Endothelial cell of umbilical vein (primary cell): ENCODE results near the gene KANK2. TPM values are rescaled to one million over a fixed set of nuclear protein-coding genes. Genes with fewer than 3 reads are reported as not detected.
"Not testable (repeated sequence)": the region's sequence is repeated elsewhere in the genome, so short reads cannot be mapped to it uniquely, and the experiment has no call there.

Experiments
- BruUV-seq: library from RNA; stranded (reverse); fragments of 400-500 nt; replicated peaks from 2 replicates; lab custom pipeline; 2021; lab: Mats Ljungman, UMichigan
- CTCF ChIA-PET: fragments of 300-600, 350-600 bp; sonication (Branson Sonifier 250); formaldehyde crosslinking; loops from one replicate; lab custom pipeline; 2021; ENCODE audit warnings: antibody characterized with exemption, inconsistent platforms; lab: Charles Lee
- POLR2A ChIA-PET: fragments of 300-600, 350-600 bp; sonication (Branson Sonifier 250); formaldehyde crosslinking; loops from one replicate; lab custom pipeline; 2021; ENCODE audit warnings: antibody characterized with exemption, inconsistent platforms; lab: Charles Lee
- DNase-seq: peaks from one replicate; pipeline ENCODE4 v3.0.0-alpha.2; 2011; ENCODE audit warnings: low read depth, low spot score
- FAIRE-seq: peaks from 2 replicates; lab custom pipeline; 2011; peaks lifted over from hg19 to GRCh38; lab: Jason Lieb, UNC
- H2AFZ ChIP-seq: 2 replicates; pipeline ENCODE4 v1.6.0; 2012; ENCODE audit warnings: low read depth, low read length, control low read depth, inconsistent platforms
- H3K27ac ChIP-seq: 2 replicates; pipeline ENCODE4 v1.5.1; 2011; ENCODE audit warnings: low read depth, mild to moderate bottlenecking, control low read depth, low read length, moderate library complexity; ENCODE audit not compliant: insufficient read depth
- H3K27me3 ChIP-seq, 2 experiments: 2 replicates each; pipeline versions ENCODE4 v1.6.0 to v1.6.1; 2011; ENCODE audit warnings: low read length in 2 of 2, mixed read lengths in 1 of 2; ENCODE audit not compliant: control insufficient read depth in 2 of 2, insufficient read depth in 2 of 2
- H3K36me3 ChIP-seq, 2 experiments: 2 replicates in 1 of 2; 3 replicates in 1 of 2; pipeline ENCODE4 v1.5.1; 2011; ENCODE audit warnings: low read length in 2 of 2, mild to moderate bottlenecking in 1 of 2, moderate library complexity in 1 of 2; ENCODE audit not compliant: control insufficient read depth in 2 of 2, insufficient read depth in 2 of 2; ENCODE audit errors: extremely low read depth in 1 of 2
- H3K4me1 ChIP-seq: 3 replicates; pipeline ENCODE4 v1.5.1; 2011; ENCODE audit warnings: mild to moderate bottlenecking, low read length; ENCODE audit not compliant: control insufficient read depth, insufficient read depth; ENCODE audit errors: extremely low read depth
- H3K4me2 ChIP-seq: 2 replicates; pipeline ENCODE4 v1.6.1; 2011; ENCODE audit warnings: low read length, control low read depth, mixed read lengths; ENCODE audit not compliant: insufficient read depth
- H3K4me3 ChIP-seq, 3 experiments: fragments of 200-600 bp in 1 of 3; sonication (generic), shearing (Covaris generic) in 1 of 3; replicated peaks in 1 of 3; 2 replicates each; pipeline ENCODE4 v1.5.1; 2011 to 2016; ENCODE audit warnings: control low read depth in 3 of 3, low read length in 3 of 3, mild to moderate bottlenecking in 2 of 3, inconsistent platforms in 1 of 3, low read depth in 1 of 3, moderate library complexity in 1 of 3; ENCODE audit not compliant: insufficient read depth in 1 of 3
- H3K79me2 ChIP-seq: 2 replicates; pipeline ENCODE4 v1.6.0; 2012; ENCODE audit warnings: low read length, inconsistent platforms; ENCODE audit not compliant: control insufficient read depth, insufficient read depth
- H3K9ac ChIP-seq: replicated peaks from 2 replicates; pipeline ENCODE3; 2011; ENCODE audit warnings: low read length, control low read depth; ENCODE audit not compliant: insufficient read depth; ENCODE audit errors: extremely low read depth
- H3K9me1 ChIP-seq: replicated peaks from 3 replicates; pipeline ENCODE4 v1.6.0; 2011; ENCODE audit warnings: mild to moderate bottlenecking, low read length; ENCODE audit not compliant: control insufficient read depth, insufficient read depth; ENCODE audit errors: extremely low read depth
- H3K9me3 ChIP-seq: replicated peaks from 2 replicates; pipeline ENCODE4 v1.5.1; 2012; ENCODE audit warnings: low read length, inconsistent platforms; ENCODE audit not compliant: control insufficient read depth, insufficient read depth
- H4K20me1 ChIP-seq: replicated peaks from 2 replicates; pipeline ENCODE3; 2011; ENCODE audit warnings: mild to moderate bottlenecking, low read length; ENCODE audit not compliant: control insufficient read depth, insufficient read depth; ENCODE audit errors: extremely low read depth
- JUN ChIP-seq: IDR thresholded peaks from 2 replicates; pipeline ENCODE4 v1.6.1; 2011; ENCODE audit warnings: borderline replicate concordance, low read depth; ENCODE audit not compliant: insufficient read length, insufficient read depth
- MYC ChIP-seq: IDR thresholded peaks from one replicate; pipeline ENCODE4 v1.6.1; 2011; ENCODE audit warnings: mild to moderate bottlenecking, low read depth, low read length
- dilution Hi-C: fragments of 300-500 bp; cut with MboI; formaldehyde crosslinking; loops from one replicate; pipeline ENCODE4 v1.15.0; 2019; ENCODE audit warnings: low sequenced_read_pairs; ENCODE audit not compliant: extremely low pct_ligation_motif_present
- intact Hi-C: fragments of 100-400 bp; cut with micrococcal nuclease; formaldehyde crosslinking; loops from one replicate; pipeline ENCODE4 v1.10.0; 2022
- polyA plus RNA-seq, 4 experiments: library from polyadenylated mRNA; depleted of rRNA in 3 of 4; stranded (reverse) in 3 of 4; unstranded in 1 of 4; fragments of >200 nt; gene quantifications; 2 replicates each; pipeline versions ENCODE4 v1.2.1 to v1.2.3, GENCODE V29; 2011 to 2012; ENCODE audit warnings: missing spikeins in 1 of 4
- total RNA-seq: library from RNA; stranded (reverse); gene quantifications from 2 replicates; pipeline ENCODE4 v1.2.3, GENCODE V29; 2021

The KANK2 gene
- total and polyA plus RNA-seq, 2 donors (not counting 3 experiments of a cell fraction or from before 2014, with no cell fraction given): 41.7 to 77.9 TPM

GRCh38 chr19:11123114-11123513 lies 74.2 kb downstream of the KANK2 start:
- H3K9ac ChIP-seq: no peak overlapping the region
- POLR2A ChIA-PET: interaction anchor here (0.9 kb wide), 1 partner anchor 12 kb away, joined by 4 read pairs; no protein-coding TSS in a partner anchor
- CTCF ChIA-PET: no interaction called here
- no peak for FAIRE-seq
- dilution Hi-C loops: no loop called here
- no peak for TF ChIP-seq MYC
- no peak for TF ChIP-seq JUN
- no peaks in the 10 kb centered on the region for H3K9me1 ChIP-seq
- intact Hi-C loops: no loop called here
- no peak overlapping the region for H2AFZ ChIP-seq
- H3K36me3 ChIP-seq: peaks cover 18 to 35% of the 10 kb centered on the region in 2 experiments
- no peak overlapping the region for H3K4me2 ChIP-seq
- H3K4me3 ChIP-seq: no peak overlapping the region
- H3K9me3 ChIP-seq: no peaks in the 10 kb centered on the region
- H3K27ac ChIP-seq: no peak overlapping the region
- H3K79me2 ChIP-seq: peaks cover 22% of the 10 kb centered on the region
- DNase-seq: no peak
- H3K27me3 ChIP-seq: no peaks in the 10 kb centered on the region
- no TSS peak for BruUV-seq
- no peaks in the 10 kb centered on the region for H3K4me1 ChIP-seq
- no peaks in the 10 kb centered on the region for H4K20me1 ChIP-seq

- H3K27me3 ChIP-seq, H3K4me1 ChIP-seq, H3K9me3 ChIP-seq, H3K4me2 ChIP-seq, H2AFZ ChIP-seq, H3K9ac ChIP-seq, dilution Hi-C loops, H3K27ac ChIP-seq, H3K9me1 ChIP-seq, CTCF ChIA-PET, H4K20me1 ChIP-seq, H3K4me3 ChIP-seq, BruUV-seq, DNase-seq, intact Hi-C loops, POLR2A ChIA-PET, FAIRE-seq: not testable (repeated sequence)
- Histone ChIP-seq H3K36me3 (peaks cover 13 to 30% of the 10 kb centered on the region in 2 experiments), H3K79me2 (peaks cover 18% of the 10 kb centered on the region)
Observed at GRCh38 chr19:11121963-11122362, 75.4 kb downstream of the KANK2 start.
